Measurements from ENCODE around the gene CCDC13. TPM values are rescaled to one million over a fixed set of nuclear protein-coding genes. Genes with fewer than 3 reads are reported as not detected.

CCDC13 gene
- polyA plus RNA-seq, 1 donor from 2014 or later: 6.5 TPM

DNA sequence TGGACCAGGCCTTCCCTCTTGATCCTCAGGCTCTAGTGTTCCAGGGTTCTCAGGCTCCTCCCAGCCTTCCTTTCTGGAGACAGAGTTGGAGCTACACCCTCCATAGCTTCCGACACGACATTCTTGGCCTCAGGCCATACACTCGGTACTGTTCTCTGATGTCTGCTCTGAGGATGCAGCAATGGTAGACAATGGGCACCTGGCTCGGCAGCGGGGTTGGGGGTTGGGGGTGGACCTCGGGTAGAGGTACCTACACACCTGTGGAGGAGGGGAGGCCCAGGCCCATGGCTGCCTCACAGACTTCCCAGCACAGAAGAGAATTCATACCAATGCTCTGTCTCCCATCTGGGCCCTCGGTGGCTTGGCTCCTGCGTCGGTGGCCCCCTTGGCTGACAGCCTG lies 21.4 kb downstream of the CCDC13 start:
- TF ChIP-seq RAD21 (conservative IDR thresholded peaks at IDR 0.05): no peak
- TF ChIP-seq TAF1 (IDR thresholded peaks at IDR 0.05; ENCODE audit: low read depth): no peak
- TF ChIP-seq EP300 (conservative IDR thresholded peaks at IDR 0.05; ENCODE audit: poor library complexity, severe bottlenecking): no peak
- TF ChIP-seq, protein P1, sequence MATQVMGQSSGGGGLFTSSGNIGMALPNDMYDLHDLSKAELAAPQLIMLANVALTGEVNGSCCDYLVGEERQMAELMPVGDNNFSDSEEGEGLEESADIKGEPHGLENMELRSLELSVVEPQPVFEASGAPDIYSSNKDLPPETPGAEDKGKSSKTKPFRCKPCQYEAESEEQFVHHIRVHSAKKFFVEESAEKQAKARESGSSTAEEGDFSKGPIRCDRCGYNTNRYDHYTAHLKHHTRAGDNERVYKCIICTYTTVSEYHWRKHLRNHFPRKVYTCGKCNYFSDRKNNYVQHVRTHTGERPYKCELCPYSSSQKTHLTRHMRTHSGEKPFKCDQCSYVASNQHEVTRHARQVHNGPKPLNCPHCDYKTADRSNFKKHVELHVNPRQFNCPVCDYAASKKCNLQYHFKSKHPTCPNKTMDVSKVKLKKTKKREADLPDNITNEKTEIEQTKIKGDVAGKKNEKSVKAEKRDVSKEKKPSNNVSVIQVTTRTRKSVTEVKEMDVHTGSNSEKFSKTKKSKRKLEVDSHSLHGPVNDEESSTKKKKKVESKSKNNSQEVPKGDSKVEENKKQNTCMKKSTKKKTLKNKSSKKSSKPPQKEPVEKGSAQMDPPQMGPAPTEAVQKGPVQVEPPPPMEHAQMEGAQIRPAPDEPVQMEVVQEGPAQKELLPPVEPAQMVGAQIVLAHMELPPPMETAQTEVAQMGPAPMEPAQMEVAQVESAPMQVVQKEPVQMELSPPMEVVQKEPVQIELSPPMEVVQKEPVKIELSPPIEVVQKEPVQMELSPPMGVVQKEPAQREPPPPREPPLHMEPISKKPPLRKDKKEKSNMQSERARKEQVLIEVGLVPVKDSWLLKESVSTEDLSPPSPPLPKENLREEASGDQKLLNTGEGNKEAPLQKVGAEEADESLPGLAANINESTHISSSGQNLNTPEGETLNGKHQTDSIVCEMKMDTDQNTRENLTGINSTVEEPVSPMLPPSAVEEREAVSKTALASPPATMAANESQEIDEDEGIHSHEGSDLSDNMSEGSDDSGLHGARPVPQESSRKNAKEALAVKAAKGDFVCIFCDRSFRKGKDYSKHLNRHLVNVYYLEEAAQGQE (IDR thresholded peaks at IDR 0.05; ENCODE audit: borderline replicate concordance): no peak
- TF ChIP-seq, protein P2, sequence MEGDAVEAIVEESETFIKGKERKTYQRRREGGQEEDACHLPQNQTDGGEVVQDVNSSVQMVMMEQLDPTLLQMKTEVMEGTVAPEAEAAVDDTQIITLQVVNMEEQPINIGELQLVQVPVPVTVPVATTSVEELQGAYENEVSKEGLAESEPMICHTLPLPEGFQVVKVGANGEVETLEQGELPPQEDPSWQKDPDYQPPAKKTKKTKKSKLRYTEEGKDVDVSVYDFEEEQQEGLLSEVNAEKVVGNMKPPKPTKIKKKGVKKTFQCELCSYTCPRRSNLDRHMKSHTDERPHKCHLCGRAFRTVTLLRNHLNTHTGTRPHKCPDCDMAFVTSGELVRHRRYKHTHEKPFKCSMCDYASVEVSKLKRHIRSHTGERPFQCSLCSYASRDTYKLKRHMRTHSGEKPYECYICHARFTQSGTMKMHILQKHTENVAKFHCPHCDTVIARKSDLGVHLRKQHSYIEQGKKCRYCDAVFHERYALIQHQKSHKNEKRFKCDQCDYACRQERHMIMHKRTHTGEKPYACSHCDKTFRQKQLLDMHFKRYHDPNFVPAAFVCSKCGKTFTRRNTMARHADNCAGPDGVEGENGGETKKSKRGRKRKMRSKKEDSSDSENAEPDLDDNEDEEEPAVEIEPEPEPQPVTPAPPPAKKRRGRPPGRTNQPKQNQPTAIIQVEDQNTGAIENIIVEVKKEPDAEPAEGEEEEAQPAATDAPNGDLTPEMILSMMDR (IDR thresholded peaks at IDR 0.05; ENCODE audit: poor library complexity, severe bottlenecking): no peak
- TF ChIP-seq POLR2AphosphoS5 (IDR thresholded peaks at IDR 0.05): no peak
- no peak for TF ChIP-seq MXI1 (conservative IDR thresholded peaks at IDR 0.05; ENCODE audit: poor library complexity, severe bottlenecking)
- no peak for TF ChIP-seq SMC3 (conservative IDR thresholded peaks at IDR 0.05; ENCODE audit: poor library complexity)
- TF ChIP-seq EZH2 (IDR thresholded peaks at IDR 0.05; ENCODE audit: borderline replicate concordance, insufficient read depth, low read length, poor library complexity, severe bottlenecking): no peak
- no peak overlapping the region for H3K9ac ChIP-seq (ENCODE audit: low read length)
- no peak overlapping the region for H2AFZ ChIP-seq (ENCODE audit: low read depth, low read length)
- H3K27ac ChIP-seq (ENCODE audit: low read length): no peak overlapping the region
- H3K79me2 ChIP-seq (replicated peaks; ENCODE audit: insufficient read depth, low read length): no peaks in the 10 kb centered on the region
- no peak overlapping the region for H3K4me2 ChIP-seq (ENCODE audit: low read length)
- no peaks in the 10 kb centered on the region for H4K20me1 ChIP-seq (ENCODE audit: insufficient read depth)
- no peaks in the 10 kb centered on the region for H3K9me2 ChIP-seq (ENCODE audit: insufficient read depth, low read length)
- H3K4me3 ChIP-seq (ENCODE audit: low read length): no peak overlapping the region
- no peaks in the 10 kb centered on the region for H3K36me3 ChIP-seq (ENCODE audit: insufficient read depth, low read length)
- no peaks in the 10 kb centered on the region for H3F3A ChIP-seq (ENCODE audit: insufficient read depth, low read length, poor library complexity, severe bottlenecking)
- H3K27me3 ChIP-seq (ENCODE audit: insufficient read depth, low read depth, low read length): no peaks in the 10 kb centered on the region
- H3K9me3 ChIP-seq (ENCODE audit: low read length): no peaks in the 10 kb centered on the region

DNA sequence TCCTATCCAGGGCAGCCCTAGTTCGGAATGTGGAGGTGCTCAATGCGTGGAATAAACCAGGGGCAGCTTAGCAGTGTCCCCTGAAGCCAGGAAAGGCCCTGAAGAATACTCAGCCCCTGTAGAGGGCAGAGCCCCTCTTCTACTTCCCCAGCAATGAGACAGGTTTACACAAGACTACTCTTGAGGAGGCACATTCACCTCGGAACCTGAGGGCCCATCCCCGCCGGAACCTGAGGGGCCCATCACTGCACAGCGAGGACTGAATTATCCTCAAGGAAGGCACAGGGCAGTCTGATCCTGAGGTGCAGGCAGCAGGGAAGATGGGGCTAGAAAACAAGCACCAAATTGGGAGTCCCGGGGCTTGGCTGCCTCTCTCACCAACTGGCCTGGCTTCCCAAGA lies 22.2 kb downstream of the CCDC13 start:
- Histone ChIP-seq H3K36me3 (ENCODE audit: insufficient read depth, low read length) (no peaks in the 10 kb centered on the region), H3K4me2 (ENCODE audit: low read length) (no peak overlapping the region), H2AFZ (ENCODE audit: low read depth, low read length) (no peak overlapping the region), H3K9me3 (ENCODE audit: low read length) (no peaks in the 10 kb centered on the region), H3F3A (ENCODE audit: insufficient read depth, low read length, poor library complexity, severe bottlenecking) (no peaks in the 10 kb centered on the region), H3K27me3 (ENCODE audit: insufficient read depth, low read depth, low read length) (no peaks in the 10 kb centered on the region), H3K9me2 (ENCODE audit: insufficient read depth, low read length) (no peaks in the 10 kb centered on the region), H3K27ac (ENCODE audit: low read length) (no peak overlapping the region), H3K9ac (ENCODE audit: low read length) (no peak overlapping the region), H3K4me3 (ENCODE audit: low read length) (no peak overlapping the region), H3K79me2 (replicated peaks; ENCODE audit: insufficient read depth, low read length) (no peaks in the 10 kb centered on the region), H4K20me1 (ENCODE audit: insufficient read depth) (no peaks in the 10 kb centered on the region)
- TF ChIP-seq MXI1 (conservative IDR thresholded peaks at IDR 0.05; ENCODE audit: poor library complexity, severe bottlenecking) (no peak), EZH2 (IDR thresholded peaks at IDR 0.05; ENCODE audit: borderline replicate concordance, insufficient read depth, low read length, poor library complexity, severe bottlenecking) (no peak), SMC3 (conservative IDR thresholded peaks at IDR 0.05; ENCODE audit: poor library complexity) (no peak), RAD21 (conservative IDR thresholded peaks at IDR 0.05) (no peak), TAF1 (IDR thresholded peaks at IDR 0.05; ENCODE audit: low read depth) (no peak), EP300 (conservative IDR thresholded peaks at IDR 0.05; ENCODE audit: poor library complexity, severe bottlenecking) (no peak), POLR2AphosphoS5 (IDR thresholded peaks at IDR 0.05) (no peak)
- TF ChIP-seq, protein P2 (IDR thresholded peaks at IDR 0.05; ENCODE audit: poor library complexity, severe bottlenecking): no peak
- TF ChIP-seq, protein P1 (IDR thresholded peaks at IDR 0.05; ENCODE audit: borderline replicate concordance): no peak

Measured in neural cell (in vitro differentiated cells).